ENCODE data around the gene CDKL5. TPM values are rescaled to one million over a fixed set of nuclear protein-coding genes. Genes with fewer than 3 reads are reported as not detected.
A peak's percentile ranks its signal among the peaks of the same experiment; 100 is the strongest.

Gene CDKL5
- total RNA-seq: 1 to 10 TPM in 2 of 3 donors, under 1 TPM in 1; 0.83 to 1.4 (median 1.1) TPM

GRCh38 chrX:18425199-18426003 is at the start of gene CDKL5:
CDKL5 (plus strand) TSS chrX:18425608; CDS start chrX:18507097, 81,489 bp downstream.
- Mint-ChIP-seq H3K27me3 (ENCODE audit: low read depth) (no peaks in the 10 kb centered on the region), H3K4me1 (ENCODE audit: low read depth) (peaks cover 7% of the 10 kb centered on the region), H3K4me3 (peak within 1 kb of the TSS; percentile 86), H3K9me3 (no peaks in the 10 kb centered on the region), H3K36me3 (ENCODE audit: insufficient read depth) (no peaks in the 10 kb centered on the region)
- peak; percentile 94 for DNase-seq
- ATAC-seq: peak; percentile 89 to 91

GRCh38 chrX:18377796-18378195 is 47.6 kb upstream of the CDKL5 start:
- DNase-seq (no peak), ATAC-seq (no peak)
- no peaks in the 10 kb centered on the region for H3K27me3 Mint-ChIP-seq (ENCODE audit: low read depth)
- no peaks in the 10 kb centered on the region for H3K36me3 Mint-ChIP-seq (ENCODE audit: insufficient read depth)
- H3K4me3 Mint-ChIP-seq: no peak overlapping the region
- no peaks in the 10 kb centered on the region for H3K9me3 Mint-ChIP-seq
- H3K4me1 Mint-ChIP-seq (ENCODE audit: low read depth): peaks cover 3% of the 10 kb centered on the region

GRCh38 chrX:18389966-18390365 is 35.4 kb upstream of the CDKL5 start:
- H3K4me3 Mint-ChIP-seq: no peak overlapping the region
- DNase-seq: no peak
- H3K4me1 Mint-ChIP-seq (ENCODE audit: low read depth): no peaks in the 10 kb centered on the region
- H3K36me3 Mint-ChIP-seq (ENCODE audit: insufficient read depth): no peaks in the 10 kb centered on the region
- H3K27me3 Mint-ChIP-seq (ENCODE audit: low read depth): no peaks in the 10 kb centered on the region
- no peak for ATAC-seq
- H3K9me3 Mint-ChIP-seq: no peaks in the 10 kb centered on the region

- Mint-ChIP-seq H3K36me3 (ENCODE audit: insufficient read depth) (no peaks in the 10 kb centered on the region), H3K27me3 (ENCODE audit: low read depth) (no peaks in the 10 kb centered on the region), H3K4me3 (no peak overlapping the region), H3K4me1 (ENCODE audit: low read depth) (no peaks in the 10 kb centered on the region), H3K9me3 (no peaks in the 10 kb centered on the region)
- peak; percentile 69 for DNase-seq
- ATAC-seq: no peak
These were observed 34.4 kb upstream of the CDKL5 start for GRCh38 chrX:18390941-18391538.

- no peak for DNase-seq
- no peaks in the 10 kb centered on the region for H3K27me3 Mint-ChIP-seq (ENCODE audit: low read depth)
- H3K9me3 Mint-ChIP-seq: no peaks in the 10 kb centered on the region
- ATAC-seq: no peak
- H3K36me3 Mint-ChIP-seq (ENCODE audit: insufficient read depth): no peaks in the 10 kb centered on the region
- H3K4me3 Mint-ChIP-seq: no peak overlapping the region
- H3K4me1 Mint-ChIP-seq (ENCODE audit: low read depth): no peaks in the 10 kb centered on the region
These were observed 30.9 kb upstream of the CDKL5 start for GRCh38 chrX:18394477-18394876.

- Mint-ChIP-seq H3K9me3 (no peaks in the 10 kb centered on the region), H3K36me3 (ENCODE audit: insufficient read depth) (no peaks in the 10 kb centered on the region), H3K27me3 (ENCODE audit: low read depth) (no peaks in the 10 kb centered on the region), H3K4me3 (no peak overlapping the region), H3K4me1 (ENCODE audit: low read depth) (no peaks in the 10 kb centered on the region)
- DNase-seq (no peak), ATAC-seq (no peak)
These were observed 23.6 kb upstream of the CDKL5 start for GRCh38 chrX:18401848-18402213.

- ATAC-seq: no peak
- Mint-ChIP-seq H3K36me3 (ENCODE audit: insufficient read depth) (no peaks in the 10 kb centered on the region), H3K27me3 (ENCODE audit: low read depth) (no peaks in the 10 kb centered on the region), H3K4me3 (no peak overlapping the region), H3K4me1 (ENCODE audit: low read depth) (no peaks in the 10 kb centered on the region), H3K9me3 (no peaks in the 10 kb centered on the region)
- DNase-seq: no peak
These were observed 18.7 kb upstream of the CDKL5 start for GRCh38 chrX:18406531-18407266.

- no peaks in the 10 kb centered on the region for H3K36me3 Mint-ChIP-seq (ENCODE audit: insufficient read depth)
- H3K4me3 Mint-ChIP-seq: no peak overlapping the region
- no peak for ATAC-seq
- no peaks in the 10 kb centered on the region for H3K9me3 Mint-ChIP-seq
- DNase-seq: no peak
- H3K27me3 Mint-ChIP-seq (ENCODE audit: low read depth): no peaks in the 10 kb centered on the region
- H3K4me1 Mint-ChIP-seq (ENCODE audit: low read depth): no peaks in the 10 kb centered on the region
These were observed 15.4 kb upstream of the CDKL5 start for GRCh38 chrX:18410038-18410437.

- no peak for DNase-seq
- no peak for ATAC-seq
- no peaks in the 10 kb centered on the region for H3K27me3 Mint-ChIP-seq (ENCODE audit: low read depth)
- no peaks in the 10 kb centered on the region for H3K9me3 Mint-ChIP-seq
- no peaks in the 10 kb centered on the region for H3K4me1 Mint-ChIP-seq (ENCODE audit: low read depth)
- H3K36me3 Mint-ChIP-seq (ENCODE audit: insufficient read depth): no peaks in the 10 kb centered on the region
- no peak overlapping the region for H3K4me3 Mint-ChIP-seq
These were observed 10.0 kb upstream of the CDKL5 start for GRCh38 chrX:18415386-18415785.

- H3K9me3 Mint-ChIP-seq: no peaks in the 10 kb centered on the region
- H3K4me3 Mint-ChIP-seq: no peak overlapping the region
- ATAC-seq: no peak
- no peak for DNase-seq
- no peaks in the 10 kb centered on the region for H3K36me3 Mint-ChIP-seq (ENCODE audit: insufficient read depth)
- H3K27me3 Mint-ChIP-seq (ENCODE audit: low read depth): no peaks in the 10 kb centered on the region
- H3K4me1 Mint-ChIP-seq (ENCODE audit: low read depth): peaks cover 7% of the 10 kb centered on the region
These were observed 3.1 kb upstream of the CDKL5 start for GRCh38 chrX:18422325-18422724.

DNA sequence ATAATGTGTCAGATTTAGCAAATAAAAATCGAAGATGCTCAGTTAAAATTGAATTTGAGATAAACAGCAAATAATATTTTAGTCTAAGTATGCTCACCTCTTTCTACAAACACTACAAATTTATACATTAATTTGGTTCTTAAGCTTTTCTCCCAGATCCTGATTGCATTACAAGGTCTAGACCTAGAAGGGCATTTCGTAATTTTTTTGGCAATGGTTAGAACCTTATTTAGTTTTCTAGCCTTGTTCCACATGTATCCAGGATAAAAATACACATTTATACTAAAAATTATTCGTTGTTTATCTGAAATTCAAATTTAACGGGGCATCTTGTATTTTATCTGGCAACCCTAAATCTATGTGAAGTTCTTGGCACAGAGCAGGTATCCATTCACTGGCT is 2.5 kb upstream of the CDKL5 start:
- H3K9me3 Mint-ChIP-seq: no peaks in the 10 kb centered on the region
- ATAC-seq: no peak
- no peak for DNase-seq
- no peaks in the 10 kb centered on the region for H3K27me3 Mint-ChIP-seq (ENCODE audit: low read depth)
- H3K36me3 Mint-ChIP-seq (ENCODE audit: insufficient read depth): no peaks in the 10 kb centered on the region
- H3K4me3 Mint-ChIP-seq: no peak overlapping the region
- H3K4me1 Mint-ChIP-seq (ENCODE audit: low read depth): peaks cover 7% of the 10 kb centered on the region

DNA sequence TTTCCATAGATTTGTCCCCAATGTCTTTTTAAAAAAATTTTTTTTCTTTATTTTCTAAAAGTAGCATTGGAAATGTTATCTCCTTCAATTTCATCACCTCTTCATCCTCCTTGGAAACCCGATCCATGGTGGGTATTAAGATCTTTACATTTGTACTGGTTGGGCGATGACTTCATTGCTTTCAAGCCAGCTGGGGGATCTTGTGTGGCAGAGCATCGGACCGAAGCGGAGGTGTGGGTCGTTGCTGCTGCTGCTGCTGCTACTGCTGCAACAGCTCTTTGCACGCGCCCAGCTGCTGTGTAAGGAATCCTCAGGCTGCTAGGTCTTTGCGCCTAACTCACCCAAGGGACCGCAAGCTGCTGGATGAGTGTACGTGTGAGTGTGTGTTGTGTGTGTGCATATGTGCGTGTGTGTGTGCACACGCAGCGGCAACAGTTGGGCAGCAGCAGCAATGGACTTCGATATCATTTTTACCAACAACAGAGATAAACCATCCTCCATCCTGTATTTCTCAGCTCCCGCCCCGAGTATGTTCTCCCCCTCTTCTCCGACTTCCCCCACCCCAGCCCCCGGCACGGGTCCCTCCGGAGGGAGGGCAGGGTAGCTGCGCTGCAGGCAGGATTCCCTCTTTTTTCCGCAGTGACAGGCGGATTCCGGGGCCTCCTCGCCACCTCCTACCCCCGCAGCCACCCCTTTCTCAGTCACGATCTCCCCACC is 768 bp upstream of the CDKL5 start:
- H3K36me3 Mint-ChIP-seq (ENCODE audit: insufficient read depth): no peaks in the 10 kb centered on the region
- H3K9me3 Mint-ChIP-seq: no peaks in the 10 kb centered on the region
- H3K4me3 Mint-ChIP-seq: peak overlapping the region; percentile 86
- DNase-seq (no peak), ATAC-seq (peak; percentile 15 to 20)
- H3K27me3 Mint-ChIP-seq (ENCODE audit: low read depth): no peaks in the 10 kb centered on the region
- H3K4me1 Mint-ChIP-seq (ENCODE audit: low read depth): peaks cover 7% of the 10 kb centered on the region

DNA sequence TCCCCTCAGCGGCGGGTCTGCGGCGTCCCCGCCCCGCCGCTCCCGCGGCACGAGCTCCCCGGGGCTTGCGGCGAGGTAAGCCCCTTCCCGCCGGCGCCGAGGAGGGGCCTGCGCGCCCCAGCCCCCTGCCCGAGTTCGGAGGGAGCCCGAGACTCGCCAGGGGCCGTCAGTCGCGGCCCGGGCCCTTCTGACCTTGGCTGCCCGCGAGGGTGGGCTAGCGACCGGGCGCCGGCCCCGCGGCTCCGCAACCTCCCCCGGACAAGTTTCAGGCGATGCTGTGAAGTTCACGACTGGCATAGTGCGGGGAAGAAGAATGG is 554 bp downstream of the CDKL5 start:
- no peaks in the 10 kb centered on the region for H3K27me3 Mint-ChIP-seq (ENCODE audit: low read depth)
- no peaks in the 10 kb centered on the region for H3K36me3 Mint-ChIP-seq (ENCODE audit: insufficient read depth)
- ATAC-seq (no peak), DNase-seq (no peak)
- peaks cover 7% of the 10 kb centered on the region for H3K4me1 Mint-ChIP-seq (ENCODE audit: low read depth)
- H3K4me3 Mint-ChIP-seq: peak overlapping the region; percentile 80
- no peaks in the 10 kb centered on the region for H3K9me3 Mint-ChIP-seq

DNA sequence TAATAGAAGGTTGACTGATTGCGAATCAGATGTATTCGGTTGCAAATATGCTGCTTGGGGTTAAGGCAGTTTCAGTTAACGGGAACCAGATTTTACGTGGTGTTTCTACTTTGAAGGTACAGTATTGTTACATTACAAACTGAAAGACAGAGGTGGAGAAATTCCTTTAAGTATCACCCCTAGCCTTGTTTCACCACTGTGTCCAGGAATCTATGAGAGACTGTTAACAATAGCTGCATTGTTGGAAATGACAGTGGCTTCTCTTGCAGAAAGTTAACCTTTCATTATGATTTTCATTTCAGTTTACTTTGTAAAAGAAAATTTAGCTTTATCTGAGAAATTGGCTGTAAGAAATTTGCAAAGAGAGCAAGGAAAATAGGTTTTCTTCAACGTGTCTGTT is 2.6 kb downstream of the CDKL5 start:
- ATAC-seq (no peak), DNase-seq (no peak)
- H3K9me3 Mint-ChIP-seq: no peaks in the 10 kb centered on the region
- H3K27me3 Mint-ChIP-seq (ENCODE audit: low read depth): no peaks in the 10 kb centered on the region
- peaks cover 7% of the 10 kb centered on the region for H3K4me1 Mint-ChIP-seq (ENCODE audit: low read depth)
- H3K4me3 Mint-ChIP-seq: no peak overlapping the region
- H3K36me3 Mint-ChIP-seq (ENCODE audit: insufficient read depth): no peaks in the 10 kb centered on the region
